ENCODE measurements around the gene KLF3.

- TF ChIP-seq GATA2 (IDR thresholded peaks at IDR 0.05; ENCODE audit: low read depth, low read length) (no peak), GATA3 (IDR thresholded peaks at IDR 0.05; ENCODE audit: low read depth, low read length) (no peak)
Observed at GRCh38 chr4:38618505-38618904, 45.5 kb upstream of the KLF3 start.

Measured in SH-SY5Y (cell line).